ENCODE data around the gene PNO1. TPM values are rescaled to one million over a fixed set of nuclear protein-coding genes. Genes with fewer than 3 reads are reported as not detected.
A peak's percentile ranks its signal among the peaks of the same experiment; 100 is the strongest.
"Not testable (repeated sequence)": the region's sequence is repeated elsewhere in the genome, so short reads cannot be mapped to it uniquely, and the experiment has no call there.

Gene PNO1
- total and polyA plus RNA-seq, 3 experiments from 2014 or later = 18.1 to 42.0 (median 38.1) TPM

- H3K4me1 ChIP-seq (ENCODE audit: insufficient read depth, low read length) = no peaks in the 10 kb centered on the region
- CTCF ChIA-PET = no interaction called here
- no peak overlapping the region for H3K27ac ChIP-seq (ENCODE audit: low read depth, low read length)
- no peak for DNase-seq
- Mint-ChIP-seq H3K4me3 (no peak overlapping the region), H3K27ac (peak overlapping the region in 2 of 8 donors; percentile 13 to 84), H3K36me3 (peaks cover 0 to 53% (median 6%) of the 10 kb centered on the region in 3 donors), H3K27me3 (no peaks in the 10 kb centered on the region), H3K9me3 (no peaks in the 10 kb centered on the region), H3K4me1 (peaks cover 7 to 12% (median 11%) of the 10 kb centered on the region in 3 donors)
- POLR2A ChIA-PET = no interaction called here
- no peak overlapping the region for H3K4me3 ChIP-seq (ENCODE audit: low read length)
- no peaks in the 10 kb centered on the region for H3K9me3 ChIP-seq (ENCODE audit: low read length)
- H3K36me3 ChIP-seq (ENCODE audit: insufficient read depth, low read length) = peaks cover 13% of the 10 kb centered on the region
- no peaks in the 10 kb centered on the region for H3K27me3 ChIP-seq (ENCODE audit: insufficient read depth, low read length, poor library complexity, severe bottlenecking)
Measured at GRCh38 chr2:68172990-68173700, 15.5 kb downstream of the PNO1 start.

GRCh38 chr2:68175210-68175609 is 17.5 kb downstream of the PNO1 start:
- not testable (repeated sequence) for H3K9me3 Mint-ChIP-seq; H3K27me3 ChIP-seq (ENCODE audit: insufficient read depth, low read length, poor library complexity, severe bottlenecking); H3K27me3 Mint-ChIP-seq; H3K4me1 ChIP-seq (ENCODE audit: insufficient read depth, low read length); H3K4me3 Mint-ChIP-seq; DNase-seq; H3K27ac ChIP-seq (ENCODE audit: low read depth, low read length); H3K4me3 ChIP-seq (ENCODE audit: low read length); H3K9me3 ChIP-seq (ENCODE audit: low read length)
- POLR2A ChIA-PET = interaction anchor here (1.2 kb wide), 1 partner anchor 17 kb away, joined by 4 read pairs; the partner anchor contains the start of gene PNO1
- peaks cover 17% of the 10 kb centered on the region for H3K36me3 ChIP-seq (ENCODE audit: insufficient read depth, low read length)
- Mint-ChIP-seq H3K36me3 (peaks cover 0 to 61% (median 8%) of the 10 kb centered on the region in 3 donors), H3K27ac (peak overlapping the region in 1 of 8 donors; percentile 47), H3K4me1 (peaks cover 15 to 26% (median 21%) of the 10 kb centered on the region in 3 donors)
- CTCF ChIA-PET = interaction anchor here (1.7 kb wide), 1 partner anchor 10 kb away, joined by 6 read pairs; no protein-coding TSS in a partner anchor

- H3K27ac Mint-ChIP-seq = peak overlapping the region in 1 of 8 donors; percentile 78
- H3K9me3 ChIP-seq (ENCODE audit: low read length) = no peaks in the 10 kb centered on the region
- peaks cover 21 to 39% (median 33%) of the 10 kb centered on the region in 3 donors for H3K4me1 Mint-ChIP-seq
- H3K36me3 Mint-ChIP-seq = peaks cover 0 to 71% (median 8%) of the 10 kb centered on the region in 3 donors
- no peaks in the 10 kb centered on the region for H3K27me3 Mint-ChIP-seq
- no peaks in the 10 kb centered on the region for H3K27me3 ChIP-seq (ENCODE audit: insufficient read depth, low read length, poor library complexity, severe bottlenecking)
- H3K27ac ChIP-seq (ENCODE audit: low read depth, low read length) = no peak overlapping the region
- H3K4me3 Mint-ChIP-seq = no peak overlapping the region
- no peaks in the 10 kb centered on the region for H3K4me1 ChIP-seq (ENCODE audit: insufficient read depth, low read length)
- peaks cover 17% of the 10 kb centered on the region for H3K36me3 ChIP-seq (ENCODE audit: insufficient read depth, low read length)
- ChIA-PET CTCF (no interaction called here), POLR2A (no interaction called here)
- H3K9me3 Mint-ChIP-seq = no peaks in the 10 kb centered on the region
- DNase-seq = no peak
- H3K4me3 ChIP-seq (ENCODE audit: low read length) = no peak overlapping the region
Measured at GRCh38 chr2:68176657-68177056, 19.0 kb downstream of the PNO1 start.

- H3K36me3 Mint-ChIP-seq = peaks cover 0 to 76% (median 11%) of the 10 kb centered on the region in 3 donors
- POLR2A ChIA-PET = no interaction called here
Measured at GRCh38 chr2:68177541-68177940, 19.9 kb downstream of the PNO1 start.

DNA sequence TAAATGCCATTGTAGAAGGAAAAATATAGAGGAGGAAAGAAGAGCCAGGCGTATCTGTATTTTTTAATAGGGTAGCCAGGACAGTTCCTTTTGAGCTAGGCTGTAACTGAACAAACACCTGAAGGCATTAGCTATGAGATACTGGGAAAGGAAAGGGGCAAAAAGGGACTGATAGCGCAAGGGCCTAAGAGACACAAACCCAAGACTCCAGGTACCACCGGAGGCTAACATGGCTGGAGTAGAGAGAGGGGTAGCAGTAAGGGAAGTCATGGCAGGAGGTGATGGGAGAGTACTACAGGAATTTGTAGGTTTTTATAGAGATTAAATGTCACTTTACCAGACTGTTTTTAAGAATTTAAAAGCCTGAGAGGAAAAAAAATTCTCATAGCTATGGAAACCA is 20.7 kb downstream of the PNO1 start:
- Histone ChIP-seq H3K4me3 (ENCODE audit: low read length) (no peak overlapping the region), H3K27me3 (ENCODE audit: insufficient read depth, low read length, poor library complexity, severe bottlenecking) (no peaks in the 10 kb centered on the region), H3K27ac (ENCODE audit: low read depth, low read length) (no peak overlapping the region), H3K9me3 (ENCODE audit: low read length) (no peaks in the 10 kb centered on the region), H3K4me1 (ENCODE audit: insufficient read depth, low read length) (no peaks in the 10 kb centered on the region), H3K36me3 (ENCODE audit: insufficient read depth, low read length) (peaks cover 17% of the 10 kb centered on the region)
- H3K4me3 Mint-ChIP-seq = no peak overlapping the region
- H3K27me3 Mint-ChIP-seq = no peaks in the 10 kb centered on the region
- ChIA-PET CTCF (interaction anchor here (0.6 kb wide), 1 partner anchor 80 kb away, joined by 4 read pairs; no protein-coding TSS in a partner anchor), POLR2A (no interaction called here)
- H3K27ac Mint-ChIP-seq = peak overlapping the region in 7 of 8 donors; percentile 3 to 86 (median 47)
- no peaks in the 10 kb centered on the region for H3K9me3 Mint-ChIP-seq
- H3K4me1 Mint-ChIP-seq = peaks cover 21 to 45% (median 39%) of the 10 kb centered on the region in 3 donors
- H3K36me3 Mint-ChIP-seq = peaks cover 0 to 78% (median 11%) of the 10 kb centered on the region in 3 donors
- no peak for DNase-seq

More at GRCh38 chr2:68177541-68177940, 19.9 kb downstream of the PNO1 start:
- CTCF ChIA-PET = interaction anchor here (0.6 kb wide), 2 partner anchors 31 to 81 kb away, joined by 3 to 4 read pairs; no protein-coding TSS in a partner anchor
- Histone ChIP-seq H3K9me3 (ENCODE audit: low read length) (no peaks in the 10 kb centered on the region), H3K27ac (ENCODE audit: low read depth, low read length) (no peak overlapping the region), H3K4me3 (ENCODE audit: low read length) (no peak overlapping the region), H3K36me3 (ENCODE audit: insufficient read depth, low read length) (peaks cover 17% of the 10 kb centered on the region), H3K4me1 (ENCODE audit: insufficient read depth, low read length) (no peaks in the 10 kb centered on the region), H3K27me3 (ENCODE audit: insufficient read depth, low read length, poor library complexity, severe bottlenecking) (no peaks in the 10 kb centered on the region)
- peaks cover 22 to 44% (median 39%) of the 10 kb centered on the region in 3 donors for H3K4me1 Mint-ChIP-seq
- DNase-seq = no peak
- peak overlapping the region in 4 of 8 donors; percentile 17 to 69 (median 48) for H3K27ac Mint-ChIP-seq
- no peak overlapping the region for H3K4me3 Mint-ChIP-seq
- H3K27me3 Mint-ChIP-seq = no peaks in the 10 kb centered on the region
- H3K9me3 Mint-ChIP-seq = no peaks in the 10 kb centered on the region

DNA sequence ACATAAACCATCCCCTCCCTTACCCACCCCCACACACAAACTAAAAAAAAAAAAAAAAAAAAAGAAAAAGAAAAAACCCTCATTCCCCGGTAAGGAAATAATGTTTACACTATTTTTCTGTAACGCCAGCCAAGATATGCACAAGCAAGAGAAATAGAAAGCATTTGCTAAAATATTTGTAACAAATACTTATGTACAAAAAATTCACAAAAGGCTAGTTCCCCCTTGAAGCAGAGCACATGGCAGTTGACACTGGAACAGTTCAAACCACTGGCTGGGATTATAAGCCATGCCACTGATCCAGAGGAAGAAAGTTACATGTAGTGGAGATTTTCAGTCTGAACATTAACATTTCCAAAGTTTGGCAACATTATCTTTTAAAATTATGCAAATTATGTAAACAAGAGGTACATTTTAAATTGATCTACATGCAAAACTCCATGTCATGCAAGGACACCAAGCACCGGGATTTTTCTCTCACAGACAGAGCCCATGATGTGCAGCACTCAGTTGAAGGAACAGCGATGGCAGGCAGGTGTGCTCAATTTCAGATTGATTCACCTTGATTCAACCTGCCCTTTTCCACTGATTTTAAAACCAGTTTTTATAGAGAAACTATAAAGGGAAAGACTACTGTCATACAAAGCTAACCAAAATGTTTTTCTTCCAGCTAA is 21.4 kb downstream of the PNO1 start:
- H3K9me3 Mint-ChIP-seq = no peaks in the 10 kb centered on the region
- H3K27ac ChIP-seq (ENCODE audit: low read depth, low read length) = no peak overlapping the region
- DNase-seq = no peak
- H3K36me3 ChIP-seq (ENCODE audit: insufficient read depth, low read length) = peaks cover 13% of the 10 kb centered on the region
- no peaks in the 10 kb centered on the region for H3K9me3 ChIP-seq (ENCODE audit: low read length)
- H3K36me3 Mint-ChIP-seq = peaks cover 0 to 78% (median 11%) of the 10 kb centered on the region in 3 donors
- CTCF ChIA-PET = interaction anchor here (1.4 kb wide), 1 partner anchor 17 kb away, joined by 4 read pairs; no protein-coding TSS in a partner anchor
- H3K4me1 Mint-ChIP-seq = peaks cover 22 to 49% (median 39%) of the 10 kb centered on the region in 3 donors
- peak overlapping the region in 6 of 8 donors; percentile 13 to 76 (median 52) for H3K27ac Mint-ChIP-seq
- no peaks in the 10 kb centered on the region for H3K4me1 ChIP-seq (ENCODE audit: insufficient read depth, low read length)
- no peak overlapping the region for H3K4me3 ChIP-seq (ENCODE audit: low read length)
- H3K27me3 Mint-ChIP-seq = no peaks in the 10 kb centered on the region
- POLR2A ChIA-PET = interaction anchor here (1.3 kb wide), 1 partner anchor 21 kb away, joined by 3 read pairs; the partner anchor contains the start of gene PNO1
- H3K4me3 Mint-ChIP-seq = peak overlapping the region in 1 of 7 donors; percentile 36
- no peaks in the 10 kb centered on the region for H3K27me3 ChIP-seq (ENCODE audit: insufficient read depth, low read length, poor library complexity, severe bottlenecking)

- no peak for DNase-seq
- no peak overlapping the region for H3K4me3 ChIP-seq (ENCODE audit: low read length)
- H3K36me3 ChIP-seq (ENCODE audit: insufficient read depth, low read length) = peaks cover 15% of the 10 kb centered on the region
- no peak overlapping the region for H3K27ac ChIP-seq (ENCODE audit: low read depth, low read length)
- H3K27me3 ChIP-seq (ENCODE audit: insufficient read depth, low read length, poor library complexity, severe bottlenecking) = no peaks in the 10 kb centered on the region
- Mint-ChIP-seq H3K4me3 (no peak overlapping the region), H3K9me3 (no peaks in the 10 kb centered on the region), H3K27ac (peak overlapping the region in 6 of 8 donors; percentile 14 to 70 (median 52)), H3K36me3 (peaks cover 6 to 76% (median 22%) of the 10 kb centered on the region in 3 donors), H3K4me1 (peaks cover 34 to 69% (median 68%) of the 10 kb centered on the region in 3 donors), H3K27me3 (no peaks in the 10 kb centered on the region)
- H3K9me3 ChIP-seq (ENCODE audit: low read length) = no peaks in the 10 kb centered on the region
- ChIA-PET POLR2A (interaction anchor here (1.0 kb wide), 1 partner anchor 9 kb away, joined by 3 read pairs; no protein-coding TSS in a partner anchor), CTCF (interaction anchor here (1.0 to 1.3 kb wide), 3 partner anchors 13 to 259 kb away, joined by 3 to 4 read pairs (median 3); no protein-coding TSS in a partner anchor)
- no peaks in the 10 kb centered on the region for H3K4me1 ChIP-seq (ENCODE audit: insufficient read depth, low read length)
Measured at GRCh38 chr2:68182902-68183301, 25.2 kb downstream of the PNO1 start.
